HL-60/S4 (cell line): ENCODE data around the gene YAE1.
"Not testable (repeated sequence)": the region's sequence is repeated elsewhere in the genome, so short reads cannot be mapped to it uniquely, and the experiment has no call there.

Experiments used
- in situ Hi-C: fragments of 300-500 bp; cut with MboI; formaldehyde crosslinking; loops from 2 replicates; pipeline ENCODE4 v1.14.3; 2022; ENCODE audit warnings: low sequenced_read_pairs

YAE1 gene

GRCh38 chr7:39566023-39566921, at the start of gene YAE1:
Gene YAE1, plus strand, starts transcription at chr7:39566404. Its CDS starts 15 bp downstream, at chr7:39566419.
- in situ Hi-C loops: no loop called here

- in situ Hi-C loops: loop anchor here (25.0 kb wide), 1 partner anchor 579 kb away; no protein-coding TSS in a partner anchor
These were observed 49.7 kb upstream of the YAE1 start for GRCh38 chr7:39516498-39516897.

GRCh38 chr7:39517240-39517639, 49.0 kb upstream of the YAE1 start:
- in situ Hi-C loops: loop anchor here (25.0 kb wide), 1 partner anchor 580 kb away; no protein-coding TSS in a partner anchor

GRCh38 chr7:39525926-39526325, 40.3 kb upstream of the YAE1 start:
- in situ Hi-C loops: no loop called here

- in situ Hi-C loops: no loop called here
These were observed 39.5 kb upstream of the YAE1 start for GRCh38 chr7:39526666-39527065.

GRCh38 chr7:39527296-39527695, 38.9 kb upstream of the YAE1 start:
- in situ Hi-C loops: no loop called here

GRCh38 chr7:39527951-39528350, 38.3 kb upstream of the YAE1 start:
- in situ Hi-C loops: no loop called here

GRCh38 chr7:39528849-39529248, 37.4 kb upstream of the YAE1 start:
- in situ Hi-C loops: no loop called here

GRCh38 chr7:39529582-39529981, 36.6 kb upstream of the YAE1 start:
- in situ Hi-C loops: no loop called here

- in situ Hi-C loops: no loop called here
These were observed 35.2 kb upstream of the YAE1 start for GRCh38 chr7:39530971-39531370.

GRCh38 chr7:39531818-39532217, 34.4 kb upstream of the YAE1 start:
- in situ Hi-C loops: no loop called here

- in situ Hi-C loops: no loop called here
These were observed 33.4 kb upstream of the YAE1 start for GRCh38 chr7:39532832-39533231.

GRCh38 chr7:39534599-39534998, 31.6 kb upstream of the YAE1 start:
- in situ Hi-C loops: no loop called here

GRCh38 chr7:39535064-39535463, 31.1 kb upstream of the YAE1 start:
- in situ Hi-C loops: no loop called here

GRCh38 chr7:39535720-39536119, 30.5 kb upstream of the YAE1 start:
- in situ Hi-C loops: no loop called here

GRCh38 chr7:39536951-39537350, 29.3 kb upstream of the YAE1 start:
- in situ Hi-C loops: no loop called here

GRCh38 chr7:39539816-39540215, 26.4 kb upstream of the YAE1 start:
- in situ Hi-C loops: no loop called here

GRCh38 chr7:39540320-39540719, 25.9 kb upstream of the YAE1 start:
- in situ Hi-C loops: no loop called here

- in situ Hi-C loops: no loop called here
These were observed 24.7 kb upstream of the YAE1 start for GRCh38 chr7:39541511-39541910.

- in situ Hi-C loops: not testable (repeated sequence)
These were observed 21.4 kb upstream of the YAE1 start for GRCh38 chr7:39544774-39545173.

GRCh38 chr7:39547336-39547735, 18.9 kb upstream of the YAE1 start:
- in situ Hi-C loops: no loop called here

GRCh38 chr7:39550411-39550810, 15.8 kb upstream of the YAE1 start:
- in situ Hi-C loops: no loop called here

- in situ Hi-C loops: no loop called here
These were observed 12.8 kb upstream of the YAE1 start for GRCh38 chr7:39553436-39553835.
